ENCODE results near the gene ZNF80.
"Not testable (repeated sequence)": the region's sequence is repeated elsewhere in the genome, so short reads cannot be mapped to it uniquely, and the experiment has no call there.

The ZNF80 gene

GRCh38 chr3:114237478-114237877 is at the start of gene ZNF80:
Gene ZNF80, minus strand, starts transcription at chr3:114237578. Its CDS starts 504 bp downstream, at chr3:114237074.
- H3K27me3 Mint-ChIP-seq, H3K36me3 Mint-ChIP-seq, H3K9me3 Mint-ChIP-seq: not testable (repeated sequence)
- peak within 1 kb of the TSS; percentile 76 for H3K27ac Mint-ChIP-seq
- H3K4me1 Mint-ChIP-seq, result peaks cover 50% of the 10 kb centered on the region
- H3K4me3 Mint-ChIP-seq, result peak within 1 kb of the TSS; percentile 76

DNA sequence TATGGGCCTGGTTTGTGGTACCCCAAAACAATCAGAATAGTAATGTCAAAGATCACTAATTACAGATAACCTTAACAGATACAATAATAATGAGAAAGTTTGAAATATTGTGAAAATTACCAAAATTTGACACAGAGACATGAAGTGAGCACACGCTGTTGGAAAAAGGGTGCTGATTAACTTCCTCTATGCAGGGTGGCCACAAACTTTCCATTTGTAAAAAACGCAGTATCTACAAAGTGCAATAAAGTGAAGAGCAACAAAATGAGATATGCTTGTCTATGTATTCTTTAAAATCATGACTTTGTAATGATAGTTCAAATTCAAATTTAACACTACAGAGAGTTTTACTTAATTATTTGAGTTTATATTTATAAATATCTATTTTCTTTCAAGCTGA is 48.9 kb upstream of the ZNF80 start:
- Mint-ChIP-seq H3K9me3 (no peaks in the 10 kb centered on the region), H3K36me3 (no peaks in the 10 kb centered on the region), H3K4me1 (peaks cover 12% of the 10 kb centered on the region), H3K4me3 (no peak overlapping the region), H3K27ac (peak overlapping the region; percentile 39), H3K27me3 (no peaks in the 10 kb centered on the region)

GRCh38 chr3:114285648-114286230 is 48.4 kb upstream of the ZNF80 start:
- peaks cover 9% of the 10 kb centered on the region for H3K4me1 Mint-ChIP-seq
- H3K9me3 Mint-ChIP-seq, result no peaks in the 10 kb centered on the region
- H3K27me3 Mint-ChIP-seq, result no peaks in the 10 kb centered on the region
- no peak overlapping the region for H3K4me3 Mint-ChIP-seq
- H3K36me3 Mint-ChIP-seq, result no peaks in the 10 kb centered on the region
- peak overlapping the region; percentile 39 for H3K27ac Mint-ChIP-seq

DNA sequence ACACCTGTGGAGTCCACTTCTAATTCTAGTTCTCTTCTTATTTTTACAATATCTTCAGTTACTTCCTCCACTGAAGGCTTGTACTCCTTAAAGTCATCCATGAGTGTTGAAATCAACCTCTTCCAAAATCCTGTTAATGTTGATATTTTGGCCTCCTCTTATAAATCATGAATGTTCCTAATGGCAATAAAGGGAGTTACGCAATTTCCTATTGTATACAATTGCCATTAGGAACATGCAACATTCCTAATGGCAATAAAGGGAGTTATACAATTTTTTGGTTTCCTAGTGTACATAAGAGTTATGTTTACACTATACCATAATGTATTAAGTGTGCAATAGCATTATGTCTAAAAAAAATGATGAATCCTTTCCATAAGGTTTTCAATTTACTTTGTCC is 47.3 kb upstream of the ZNF80 start:
- no peaks in the 10 kb centered on the region for H3K36me3 Mint-ChIP-seq
- H3K4me3 Mint-ChIP-seq, result no peak overlapping the region
- H3K9me3 Mint-ChIP-seq, result no peaks in the 10 kb centered on the region
- no peaks in the 10 kb centered on the region for H3K27me3 Mint-ChIP-seq
- H3K4me1 Mint-ChIP-seq, result peaks cover 9% of the 10 kb centered on the region
- H3K27ac Mint-ChIP-seq, result no peak overlapping the region

DNA sequence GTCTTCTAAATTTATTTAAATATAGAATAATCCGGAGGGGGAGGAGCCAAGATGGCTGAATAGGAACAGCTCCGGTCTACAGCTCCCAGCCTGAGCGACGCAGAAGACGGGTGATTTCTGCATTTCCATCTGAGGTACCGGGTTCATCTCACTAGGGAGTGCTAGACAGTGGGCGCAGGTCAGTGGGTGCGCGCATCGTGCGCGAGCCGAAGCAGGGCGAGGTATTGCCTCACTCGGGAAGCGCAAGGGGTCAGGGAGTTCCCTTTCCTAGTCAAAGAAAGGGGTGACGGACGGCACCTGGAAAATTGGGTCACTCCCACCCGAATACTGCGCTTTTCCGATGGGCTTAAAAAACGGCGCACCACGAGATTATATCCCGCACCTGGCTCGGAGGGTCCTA is 39.5 kb upstream of the ZNF80 start:
- H3K4me3 Mint-ChIP-seq, H3K4me1 Mint-ChIP-seq, H3K9me3 Mint-ChIP-seq, H3K27ac Mint-ChIP-seq, H3K36me3 Mint-ChIP-seq, H3K27me3 Mint-ChIP-seq: not testable (repeated sequence)

- Mint-ChIP-seq H3K4me1 (no peaks in the 10 kb centered on the region), H3K9me3 (peaks cover 10% of the 10 kb centered on the region), H3K36me3 (peaks cover 11% of the 10 kb centered on the region), H3K27ac (no peak overlapping the region), H3K27me3 (no peaks in the 10 kb centered on the region), H3K4me3 (no peak overlapping the region)
Measured at GRCh38 chr3:114274929-114275328, 37.6 kb upstream of the ZNF80 start.

DNA sequence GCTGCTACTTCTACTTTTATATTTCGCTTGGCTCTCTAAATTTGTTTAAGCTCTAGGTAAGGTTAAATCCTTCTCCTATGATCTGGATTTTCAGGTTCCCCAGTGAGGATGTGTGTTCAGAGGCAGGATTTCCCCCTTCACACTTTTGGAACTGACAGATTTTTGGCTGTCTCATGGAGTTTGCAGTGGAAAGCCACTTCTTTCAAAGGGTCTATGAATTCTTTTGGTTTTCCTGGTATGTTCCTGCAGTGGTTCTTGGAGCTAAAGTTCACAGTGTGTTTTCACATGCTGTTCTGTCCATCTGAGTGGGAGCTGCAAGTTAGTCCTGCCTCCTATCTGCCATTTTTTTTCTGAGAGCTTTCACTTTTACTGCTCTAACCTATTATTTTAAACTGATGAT is 34.9 kb upstream of the ZNF80 start:
- H3K36me3 Mint-ChIP-seq, result peaks cover 23% of the 10 kb centered on the region
- H3K4me1 Mint-ChIP-seq, result no peaks in the 10 kb centered on the region
- no peak overlapping the region for H3K27ac Mint-ChIP-seq
- H3K27me3 Mint-ChIP-seq, result no peaks in the 10 kb centered on the region
- peaks cover 24% of the 10 kb centered on the region for H3K9me3 Mint-ChIP-seq
- no peak overlapping the region for H3K4me3 Mint-ChIP-seq

DNA sequence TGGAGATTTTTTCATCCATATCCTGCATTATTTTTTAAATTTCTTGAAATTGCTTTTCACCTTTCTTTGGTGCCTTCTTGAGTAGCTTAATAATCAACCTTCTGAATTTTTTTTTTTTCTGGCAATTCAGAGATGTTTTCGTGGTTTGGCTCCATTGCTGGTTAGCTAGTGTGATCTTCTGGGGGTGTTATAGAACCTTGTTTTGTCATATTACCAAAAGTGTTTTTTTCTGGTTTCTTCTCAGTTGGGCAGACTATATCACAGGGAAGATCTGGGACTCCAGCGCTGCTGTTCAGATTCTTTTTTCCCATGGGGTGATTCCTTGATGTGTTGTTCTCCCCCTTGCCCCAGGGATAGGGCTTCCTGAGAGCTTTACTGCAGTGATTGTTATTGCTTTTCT is 32.6 kb upstream of the ZNF80 start:
- Mint-ChIP-seq H3K4me1 (no peaks in the 10 kb centered on the region), H3K9me3 (peaks cover 24% of the 10 kb centered on the region), H3K36me3 (peaks cover 23% of the 10 kb centered on the region), H3K4me3 (no peak overlapping the region), H3K27me3 (no peaks in the 10 kb centered on the region), H3K27ac (no peak overlapping the region)

DNA sequence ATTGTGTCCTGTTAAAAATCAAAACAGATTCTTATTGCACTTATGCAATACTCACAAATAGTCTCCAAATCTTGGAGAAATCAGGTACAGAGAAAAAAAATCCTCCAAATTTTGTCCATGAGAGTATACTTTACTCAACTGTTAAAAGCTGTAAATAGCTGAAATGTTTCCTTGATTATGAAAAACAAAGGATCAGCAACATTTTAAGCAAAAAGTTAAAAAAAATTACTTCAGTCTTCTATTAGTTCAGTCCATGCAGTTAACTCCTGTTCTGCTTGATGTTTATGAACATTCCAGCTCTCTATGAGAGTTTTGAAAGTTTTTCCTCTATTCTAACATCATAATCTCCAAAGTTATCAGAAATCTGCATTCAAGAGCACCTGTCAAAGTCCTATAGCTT is 22.8 kb upstream of the ZNF80 start:
- peaks cover 6% of the 10 kb centered on the region for H3K9me3 Mint-ChIP-seq
- H3K27ac Mint-ChIP-seq, result no peak overlapping the region

GRCh38 chr3:114259566-114259965 is 22.2 kb upstream of the ZNF80 start:
- Mint-ChIP-seq H3K27ac (no peak overlapping the region), H3K4me3 (no peak overlapping the region), H3K4me1 (no peaks in the 10 kb centered on the region), H3K27me3 (no peaks in the 10 kb centered on the region), H3K9me3 (peaks cover 6% of the 10 kb centered on the region), H3K36me3 (peaks cover 3% of the 10 kb centered on the region)

More for the DNA sequence above, 22.8 kb upstream of the ZNF80 start:
- Mint-ChIP-seq H3K4me3 (no peak overlapping the region), H3K4me1 (no peaks in the 10 kb centered on the region), H3K27me3 (no peaks in the 10 kb centered on the region), H3K36me3 (peaks cover 3% of the 10 kb centered on the region)

DNA sequence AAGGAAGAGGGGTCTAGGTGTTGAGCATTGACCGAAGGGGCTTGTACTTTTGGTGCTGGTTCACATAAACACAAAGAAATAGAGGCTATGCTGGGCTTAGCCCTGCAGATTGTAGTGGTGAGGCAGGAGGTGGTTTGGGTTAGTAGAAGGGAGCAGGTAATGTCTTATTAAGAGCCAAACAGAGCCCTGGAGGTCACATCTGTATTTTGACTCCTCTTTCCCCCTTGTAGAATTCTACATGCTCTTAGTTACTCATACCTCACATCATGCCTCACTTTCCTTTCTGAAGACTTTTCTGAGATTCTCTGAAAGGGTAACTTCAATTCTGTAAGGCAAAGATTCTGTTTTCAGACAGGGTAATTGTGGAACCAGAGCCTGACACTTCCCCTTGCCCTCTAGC is 16.1 kb upstream of the ZNF80 start:
- Mint-ChIP-seq H3K4me1 (peaks cover 11% of the 10 kb centered on the region), H3K4me3 (no peak overlapping the region), H3K9me3 (no peaks in the 10 kb centered on the region), H3K27me3 (no peaks in the 10 kb centered on the region), H3K27ac (no peak overlapping the region), H3K36me3 (peaks cover 6% of the 10 kb centered on the region)

DNA sequence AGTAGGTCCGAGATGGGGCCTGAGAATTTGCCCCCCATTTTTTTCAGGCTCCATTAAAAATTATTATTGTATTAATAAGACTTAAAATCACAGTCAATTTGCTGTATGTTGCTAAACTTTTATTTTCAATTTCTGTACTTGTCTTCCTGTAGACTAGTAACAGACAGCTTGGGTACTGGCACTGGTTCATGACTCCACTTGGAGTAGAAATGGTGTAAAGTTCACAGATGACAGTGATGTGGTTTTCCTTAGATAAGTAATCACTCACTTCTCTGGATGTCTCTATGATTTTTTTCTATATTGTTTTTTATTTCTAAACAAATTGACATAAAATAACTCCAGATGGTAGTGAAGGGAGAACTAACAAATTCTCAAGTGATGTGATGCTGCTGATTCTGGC is 15.6 kb upstream of the ZNF80 start:
- no peak overlapping the region for H3K27ac Mint-ChIP-seq

DNA sequence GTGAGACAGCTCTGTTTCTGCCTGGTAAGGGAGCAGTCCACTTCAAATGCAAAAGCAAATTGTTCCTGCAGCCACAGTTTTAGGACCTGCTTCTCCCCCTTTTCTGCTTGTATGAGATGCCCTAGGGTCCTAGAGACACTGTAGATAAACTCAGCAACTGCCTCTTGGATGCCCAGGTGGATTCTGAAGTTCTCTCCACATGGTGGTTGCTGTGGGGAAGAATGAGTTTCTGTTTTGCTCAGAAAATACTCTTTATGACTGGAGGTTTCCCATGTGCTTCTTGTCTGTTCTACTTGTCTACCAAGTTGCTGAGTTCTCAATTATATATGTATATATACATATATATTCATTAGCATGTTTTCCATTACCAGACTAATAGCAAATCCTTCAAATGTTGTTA is 5.6 kb upstream of the ZNF80 start:
- Mint-ChIP-seq H3K27ac (no peak overlapping the region), H3K4me3 (no peak overlapping the region), H3K27me3 (no peaks in the 10 kb centered on the region), H3K9me3 (peaks cover 9% of the 10 kb centered on the region), H3K36me3 (peaks cover 5% of the 10 kb centered on the region), H3K4me1 (peaks cover 15% of the 10 kb centered on the region)

More for the DNA sequence above, 15.6 kb upstream of the ZNF80 start:
- Mint-ChIP-seq H3K27me3 (no peaks in the 10 kb centered on the region), H3K4me1 (peaks cover 11% of the 10 kb centered on the region), H3K9me3 (no peaks in the 10 kb centered on the region), H3K36me3 (peaks cover 6% of the 10 kb centered on the region), H3K4me3 (no peak overlapping the region)

- H3K9me3 Mint-ChIP-seq, result peaks cover 9% of the 10 kb centered on the region
- H3K4me3 Mint-ChIP-seq, result no peak overlapping the region
- H3K27ac Mint-ChIP-seq, result no peak overlapping the region
- H3K27me3 Mint-ChIP-seq, result no peaks in the 10 kb centered on the region
- H3K4me1 Mint-ChIP-seq, result peaks cover 24% of the 10 kb centered on the region
- H3K36me3 Mint-ChIP-seq, result peaks cover 5% of the 10 kb centered on the region
Measured at GRCh38 chr3:114241262-114241661, 3.9 kb upstream of the ZNF80 start.

DNA sequence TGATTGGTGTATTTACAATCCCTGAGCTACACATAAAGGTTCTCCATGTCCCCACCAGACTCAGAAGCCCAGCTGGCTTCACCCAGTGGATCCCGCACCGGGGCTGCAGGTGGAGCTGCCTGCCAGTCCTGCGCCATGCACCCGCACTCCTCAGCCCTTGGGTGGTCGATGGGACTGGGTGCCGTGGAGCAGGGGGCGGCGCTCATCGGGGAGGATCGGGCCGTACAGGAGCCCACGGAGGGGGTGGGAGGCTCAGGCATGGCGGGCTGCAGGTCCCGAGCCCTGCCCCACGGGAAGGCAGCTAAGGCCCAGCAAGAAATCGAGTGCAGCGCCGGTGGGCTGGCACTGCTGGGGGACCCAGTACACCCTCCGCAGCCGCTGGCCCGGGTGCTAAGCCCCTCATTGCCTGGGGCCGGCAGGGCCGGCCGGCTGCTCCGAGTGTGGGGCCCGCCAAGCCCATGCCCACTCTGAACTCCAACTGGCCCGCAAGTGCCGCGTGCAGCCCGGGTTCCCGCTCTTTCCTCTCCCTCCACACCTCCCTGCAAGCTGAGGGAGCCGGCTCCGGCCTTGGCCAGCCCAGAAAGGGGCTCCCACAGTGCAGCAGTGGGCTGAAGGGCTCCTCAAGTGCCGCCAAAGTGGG is 888 bp upstream of the ZNF80 start:
- H3K9me3 Mint-ChIP-seq, H3K36me3 Mint-ChIP-seq, H3K4me3 Mint-ChIP-seq, H3K27me3 Mint-ChIP-seq, H3K27ac Mint-ChIP-seq: not testable (repeated sequence)
- H3K4me1 Mint-ChIP-seq, result peaks cover 51% of the 10 kb centered on the region

DNA sequence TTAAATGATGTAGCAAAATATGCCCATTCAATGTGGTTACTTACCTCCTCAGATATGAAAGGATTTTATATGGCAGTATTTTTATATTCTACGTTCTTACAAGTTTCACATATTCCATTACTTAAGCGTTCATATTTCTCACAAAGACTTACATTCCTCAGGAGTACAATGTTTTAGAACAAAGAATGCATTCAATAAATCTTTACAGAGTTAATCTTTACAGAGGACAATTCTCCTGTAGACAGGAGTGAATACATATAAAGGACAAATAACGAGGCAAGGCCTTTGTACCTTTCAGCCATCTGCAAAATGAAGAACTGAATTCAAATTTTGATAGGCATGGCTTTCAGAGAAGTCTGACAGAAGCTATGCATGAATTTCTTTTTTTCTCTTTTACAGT is 1.9 kb downstream of the ZNF80 start:
- H3K4me3 Mint-ChIP-seq, result no peak overlapping the region
- H3K9me3 Mint-ChIP-seq, result no peaks in the 10 kb centered on the region
- H3K36me3 Mint-ChIP-seq, result no peaks in the 10 kb centered on the region
- no peaks in the 10 kb centered on the region for H3K27me3 Mint-ChIP-seq
- H3K27ac Mint-ChIP-seq, result peak overlapping the region; percentile 76
- H3K4me1 Mint-ChIP-seq, result peaks cover 61% of the 10 kb centered on the region

DNA sequence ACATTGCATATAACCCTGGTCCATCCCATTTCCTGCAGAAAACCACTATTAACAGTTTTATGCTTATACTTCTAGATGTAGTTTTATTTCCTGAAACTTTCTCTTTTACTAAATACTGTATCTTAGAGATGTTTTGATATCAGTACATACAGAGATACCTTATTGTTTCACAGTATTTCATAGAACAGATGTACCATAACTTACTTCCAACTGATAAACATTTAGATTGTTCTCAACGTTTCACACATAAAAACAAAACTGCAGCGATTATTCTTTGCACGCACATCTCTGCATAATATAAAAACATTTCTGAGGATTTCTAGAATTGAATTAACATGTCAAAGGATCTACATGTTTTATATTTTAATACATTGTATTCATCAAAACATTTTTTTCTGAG is 2.6 kb downstream of the ZNF80 start:
- no peaks in the 10 kb centered on the region for H3K9me3 Mint-ChIP-seq
- H3K27ac Mint-ChIP-seq, result peak overlapping the region; percentile 76
- H3K36me3 Mint-ChIP-seq, result no peaks in the 10 kb centered on the region
- peaks cover 67% of the 10 kb centered on the region for H3K4me1 Mint-ChIP-seq
- no peak overlapping the region for H3K4me3 Mint-ChIP-seq
- H3K27me3 Mint-ChIP-seq, result no peaks in the 10 kb centered on the region
